Astrocyte (in vitro differentiated cells and primary cell): ENCODE results near the gene NAALADL2. TPM values are rescaled to one million over a fixed set of nuclear protein-coding genes. Genes with fewer than 3 reads are reported as not detected.
A peak's percentile ranks its signal among the peaks of the same experiment; 100 is the strongest.

Experiments
- DNase-seq: peaks from one replicate; pipeline ENCODE4 v3.0.0-alpha.2; 2010; ENCODE audit warnings: low read depth
- FAIRE-seq: peaks from 2 replicates; lab custom pipeline; 2011; peaks lifted over from hg19 to GRCh38; lab: Jason Lieb, UNC
- H2AFZ ChIP-seq: 2 replicates; pipeline ENCODE4 v1.6.0; 2012; ENCODE audit warnings: low read depth, low read length, inconsistent platforms
- H3K27ac ChIP-seq: 2 replicates; pipeline ENCODE4 v1.5.1; 2011; ENCODE audit warnings: low read depth, low read length, inconsistent platforms
- H3K27me3 ChIP-seq: 2 replicates; pipeline ENCODE4 v1.6.0; 2011; ENCODE audit warnings: low read length, inconsistent platforms; ENCODE audit not compliant: insufficient read depth
- H3K36me3 ChIP-seq: 2 replicates; pipeline ENCODE4 v1.5.1; 2011; ENCODE audit warnings: low read length, inconsistent platforms; ENCODE audit not compliant: insufficient read depth
- H3K4me1 ChIP-seq: 2 replicates; pipeline ENCODE4 v1.5.1; 2011; ENCODE audit warnings: low read length, inconsistent platforms; ENCODE audit not compliant: insufficient read depth
- H3K4me2 ChIP-seq: 2 replicates; pipeline ENCODE4 v1.6.0; 2012; ENCODE audit warnings: low read length, inconsistent platforms
- H3K4me3 ChIP-seq: 2 replicates; pipeline ENCODE4 v1.5.1; 2011; ENCODE audit warnings: low read depth, mild to moderate bottlenecking, low read length, inconsistent platforms; ENCODE audit not compliant: insufficient read depth
- H3K79me2 ChIP-seq: 2 replicates; pipeline ENCODE4 v1.6.0; 2012; ENCODE audit warnings: mild to moderate bottlenecking, low read length, inconsistent platforms; ENCODE audit not compliant: insufficient read depth
- H3K9ac ChIP-seq: 2 replicates; pipeline ENCODE4 v1.6.0; 2012; ENCODE audit warnings: mild to moderate bottlenecking, low read length, inconsistent platforms
- H3K9me3 ChIP-seq: 2 replicates; pipeline ENCODE4 v1.5.1; 2012; ENCODE audit warnings: low read depth, mild to moderate bottlenecking, low read length, inconsistent platforms; ENCODE audit not compliant: insufficient read depth
- H4K20me1 ChIP-seq: 2 replicates; pipeline ENCODE4 v1.6.0; 2012; ENCODE audit warnings: low read length, inconsistent platforms; ENCODE audit not compliant: insufficient read depth
- H3K27ac Mint-ChIP-seq: one replicate; pipeline ENCODE4 v1.8.0; 2021; ENCODE audit warnings: mild to moderate bottlenecking, mixed read lengths; ENCODE audit not compliant: unreplicated experiment
- H3K27me3 Mint-ChIP-seq: one replicate; pipeline ENCODE4 v1.8.0; 2021; ENCODE audit warnings: low read depth, mixed read lengths; ENCODE audit not compliant: unreplicated experiment
- H3K36me3 Mint-ChIP-seq: one replicate; pipeline ENCODE4 v1.8.0; 2021; ENCODE audit warnings: low read depth, mixed read lengths; ENCODE audit not compliant: unreplicated experiment
- H3K4me1 Mint-ChIP-seq: one replicate; pipeline ENCODE4 v1.8.0; 2021; ENCODE audit warnings: low read depth, mixed read lengths; ENCODE audit not compliant: unreplicated experiment
- H3K4me3 Mint-ChIP-seq: one replicate; pipeline ENCODE4 v1.8.0; 2021; ENCODE audit warnings: mild to moderate bottlenecking, moderate library complexity, mixed read lengths; ENCODE audit not compliant: unreplicated experiment
- H3K9me3 Mint-ChIP-seq: one replicate; pipeline ENCODE4 v1.8.0; 2021; ENCODE audit warnings: mild to moderate bottlenecking, mixed read lengths; ENCODE audit not compliant: unreplicated experiment
- EZH2 ChIP-seq: IDR thresholded peaks from 2 replicates; pipeline ENCODE4 v1.6.1; 2012; ENCODE audit warnings: mild to moderate bottlenecking, low read length, inconsistent platforms; ENCODE audit not compliant: insufficient read depth
- total RNA-seq: library from RNA; stranded (reverse); gene quantifications from 2 replicates; pipeline ENCODE4 v1.2.1, GENCODE V29; 2021
- TF ChIP-seq, protein P1 (sequence below): IDR thresholded peaks from 2 replicates; pipeline ENCODE4 v1.5.1; 2011; ENCODE audit warnings: low read depth, mild to moderate bottlenecking, inconsistent platforms, low read length, moderate library complexity; ENCODE audit not compliant: insufficient read depth

Gene NAALADL2
- total RNA-seq, 1 donor from 2014 or later: 2.7 TPM

DNA sequence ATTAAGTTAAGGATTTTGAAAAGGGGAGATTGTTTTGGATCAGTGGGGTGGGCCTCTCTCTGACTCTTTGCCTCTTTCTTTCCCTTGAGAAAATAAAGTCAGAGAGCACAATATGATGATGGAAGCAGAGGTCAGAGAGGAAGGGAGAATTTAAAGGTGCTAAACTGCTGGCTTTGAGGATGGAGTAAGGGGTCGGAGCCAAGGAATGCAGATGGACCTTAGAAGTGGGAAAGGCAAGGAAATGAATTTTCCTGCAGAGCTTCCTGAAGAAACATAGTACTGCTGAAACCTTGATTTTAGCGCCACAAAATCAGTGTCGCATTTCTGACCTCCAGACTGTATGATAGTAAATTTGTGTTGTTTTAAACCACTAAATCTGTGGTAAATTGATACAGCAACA lies 317.4 kb downstream of the NAALADL2 start:
- Histone ChIP-seq H3K9me3 (no peaks in the 10 kb centered on the region), H3K4me3 (no peak overlapping the region), H3K4me2 (no peak overlapping the region), H3K4me1 (no peaks in the 10 kb centered on the region), H3K27me3 (no peaks in the 10 kb centered on the region), H3K9ac (no peak overlapping the region), H3K27ac (no peak overlapping the region), H4K20me1 (no peaks in the 10 kb centered on the region), H3K36me3 (no peaks in the 10 kb centered on the region), H3K79me2 (no peaks in the 10 kb centered on the region), H2AFZ (no peak overlapping the region)
- FAIRE-seq (no peak), DNase-seq (no peak)
- TF ChIP-seq, protein P1, sequence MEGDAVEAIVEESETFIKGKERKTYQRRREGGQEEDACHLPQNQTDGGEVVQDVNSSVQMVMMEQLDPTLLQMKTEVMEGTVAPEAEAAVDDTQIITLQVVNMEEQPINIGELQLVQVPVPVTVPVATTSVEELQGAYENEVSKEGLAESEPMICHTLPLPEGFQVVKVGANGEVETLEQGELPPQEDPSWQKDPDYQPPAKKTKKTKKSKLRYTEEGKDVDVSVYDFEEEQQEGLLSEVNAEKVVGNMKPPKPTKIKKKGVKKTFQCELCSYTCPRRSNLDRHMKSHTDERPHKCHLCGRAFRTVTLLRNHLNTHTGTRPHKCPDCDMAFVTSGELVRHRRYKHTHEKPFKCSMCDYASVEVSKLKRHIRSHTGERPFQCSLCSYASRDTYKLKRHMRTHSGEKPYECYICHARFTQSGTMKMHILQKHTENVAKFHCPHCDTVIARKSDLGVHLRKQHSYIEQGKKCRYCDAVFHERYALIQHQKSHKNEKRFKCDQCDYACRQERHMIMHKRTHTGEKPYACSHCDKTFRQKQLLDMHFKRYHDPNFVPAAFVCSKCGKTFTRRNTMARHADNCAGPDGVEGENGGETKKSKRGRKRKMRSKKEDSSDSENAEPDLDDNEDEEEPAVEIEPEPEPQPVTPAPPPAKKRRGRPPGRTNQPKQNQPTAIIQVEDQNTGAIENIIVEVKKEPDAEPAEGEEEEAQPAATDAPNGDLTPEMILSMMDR: no peak
- no peak for TF ChIP-seq EZH2
- H3K4me3 Mint-ChIP-seq: no peak overlapping the region
- no peaks in the 10 kb centered on the region for H3K4me1 Mint-ChIP-seq
- no peak overlapping the region for H3K27ac Mint-ChIP-seq
- no peaks in the 10 kb centered on the region for H3K36me3 Mint-ChIP-seq
- H3K27me3 Mint-ChIP-seq: no peaks in the 10 kb centered on the region
- no peaks in the 10 kb centered on the region for H3K9me3 Mint-ChIP-seq

DNA sequence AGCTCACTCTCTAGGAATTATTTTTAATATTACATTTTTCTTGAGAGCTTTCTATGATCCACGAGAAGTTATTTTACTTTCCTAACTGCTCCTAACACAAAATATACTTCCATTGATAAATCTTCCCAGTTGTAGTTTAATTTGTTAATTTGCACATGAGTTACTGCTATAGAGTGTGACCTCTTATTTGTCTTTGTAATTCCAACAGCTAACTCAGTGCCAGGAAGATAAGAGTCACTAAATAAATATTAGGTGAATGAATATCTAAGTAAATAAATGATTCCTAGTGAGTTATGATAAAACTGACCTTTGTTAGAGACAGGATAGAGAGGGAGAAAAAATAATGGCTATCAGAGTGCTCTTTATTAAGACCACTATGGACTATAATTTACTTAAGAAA lies 319.9 kb downstream of the NAALADL2 start:
- H3K4me1 Mint-ChIP-seq: no peaks in the 10 kb centered on the region
- DNase-seq: peak; percentile 43
- Histone ChIP-seq H3K9me3 (no peaks in the 10 kb centered on the region), H3K4me3 (no peak overlapping the region), H3K36me3 (no peaks in the 10 kb centered on the region), H3K79me2 (no peaks in the 10 kb centered on the region), H3K27me3 (no peaks in the 10 kb centered on the region), H2AFZ (no peak overlapping the region), H3K4me2 (no peak overlapping the region), H4K20me1 (no peaks in the 10 kb centered on the region), H3K9ac (no peak overlapping the region), H3K4me1 (no peaks in the 10 kb centered on the region), H3K27ac (no peak overlapping the region)
- no peaks in the 10 kb centered on the region for H3K36me3 Mint-ChIP-seq
- FAIRE-seq: no peak
- no peaks in the 10 kb centered on the region for H3K9me3 Mint-ChIP-seq
- TF ChIP-seq, protein P1: no peak
- TF ChIP-seq EZH2: no peak
- H3K27me3 Mint-ChIP-seq: no peaks in the 10 kb centered on the region
- H3K27ac Mint-ChIP-seq: no peak overlapping the region
- no peak overlapping the region for H3K4me3 Mint-ChIP-seq

DNA sequence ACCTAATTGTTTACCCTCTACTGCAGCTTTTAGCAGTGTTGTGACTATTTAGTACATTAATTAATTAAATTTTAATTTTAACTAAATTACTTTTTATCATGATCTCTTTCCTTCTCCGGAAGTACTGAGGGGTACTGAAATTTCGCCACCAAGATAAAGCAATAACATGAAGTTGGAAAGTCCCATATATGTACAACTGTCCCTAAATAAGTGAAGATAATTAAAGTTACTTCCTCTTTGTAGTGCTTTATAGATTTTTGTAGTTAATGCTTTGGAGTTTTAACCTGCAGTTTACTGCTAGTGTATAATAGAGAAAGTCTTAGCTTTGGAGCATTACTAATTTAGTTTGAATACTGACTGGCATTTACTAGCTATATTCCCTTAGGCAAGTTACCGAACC lies 325.3 kb downstream of the NAALADL2 start:
- H3K27me3 Mint-ChIP-seq: no peaks in the 10 kb centered on the region
- TF ChIP-seq EZH2: no peak
- TF ChIP-seq, protein P1: no peak
- H3K4me1 Mint-ChIP-seq: no peaks in the 10 kb centered on the region
- Histone ChIP-seq H3K4me3 (no peak overlapping the region), H3K9me3 (no peaks in the 10 kb centered on the region), H3K9ac (no peak overlapping the region), H2AFZ (no peak overlapping the region), H3K27me3 (no peaks in the 10 kb centered on the region), H3K36me3 (no peaks in the 10 kb centered on the region), H3K4me2 (no peak overlapping the region), H4K20me1 (no peaks in the 10 kb centered on the region), H3K4me1 (no peaks in the 10 kb centered on the region), H3K27ac (no peak overlapping the region), H3K79me2 (no peaks in the 10 kb centered on the region)
- FAIRE-seq (no peak), DNase-seq (no peak)
- no peaks in the 10 kb centered on the region for H3K9me3 Mint-ChIP-seq
- peaks cover 2% of the 10 kb centered on the region for H3K36me3 Mint-ChIP-seq
- H3K27ac Mint-ChIP-seq: no peak overlapping the region
- no peak overlapping the region for H3K4me3 Mint-ChIP-seq
